Tibial nerve (tissue), 4 donors: ENCODE data around the gene THBS1.

ENCODE experiments used
- CTCF ChIP-seq, 5 experiments: fragments of 200-600 bp in 3 of 5; fragments of 450-650 bp in 2 of 5; sonication (generic) in 3 of 5; IDR thresholded peaks; one replicate each; pipeline ENCODE4 v1.5.1; 2016 to 2019; ENCODE audit warnings: antibody characterized with exemption in 5 of 5, mild to moderate bottlenecking in 3 of 5, moderate library complexity in 2 of 5
- EP300 ChIP-seq, 2 donors: sonication (generic); formaldehyde crosslinking; IDR thresholded peaks; one replicate each; pipeline ENCODE4 v1.6.1; 2017; ENCODE audit warnings: antibody characterized with exemption in 2 of 2, mild to moderate bottlenecking in 1 of 2

- TF ChIP-seq CTCF (IDR thresholded peaks at IDR 0.05), result no peak
- no peak for TF ChIP-seq EP300 (IDR thresholded peaks at IDR 0.05)
These were observed 17.4 kb downstream of the THBS1 start for GRCh38 chr15:39598186-39598850.
